NCI-H1417 (cell line): ENCODE results near the gene PLA2G12B.

Experiments
- DNase-seq, 3 experiments: peaks; one replicate each; lab custom pipeline; 2025; lab: John Stamatoyannopoulos, UW

PLA2G12B gene

GRCh38 chr10:72890086-72890485 lies 64.5 kb downstream of the PLA2G12B start:
- DNase-seq, result no peak

- peak in 2 of 3 experiments; percentile 14 to 44 for DNase-seq
Observed at GRCh38 chr10:72889391-72889831, 65.2 kb downstream of the PLA2G12B start.

- DNase-seq, result no peak
Observed at GRCh38 chr10:72888151-72888638, 66.4 kb downstream of the PLA2G12B start.

- no peak for DNase-seq
Observed at GRCh38 chr10:72887043-72887442, 67.6 kb downstream of the PLA2G12B start.

GRCh38 chr10:72886621-72887020 lies 68.0 kb downstream of the PLA2G12B start:
- DNase-seq, result peak in 1 of 3 experiments; percentile 2

- DNase-seq, result no peak
Observed at GRCh38 chr10:72885953-72886352, 68.7 kb downstream of the PLA2G12B start.
